HEK293 (cell line): Measurements from ENCODE around the gene PDE9A.
"Not testable (repeated sequence)": the region's sequence is repeated elsewhere in the genome, so short reads cannot be mapped to it uniquely, and the experiment has no call there.

Experiments used
- CTCF ChIA-PET: fragments of 350-600 bp; formaldehyde crosslinking; extraction: SDS; loops from one replicate; lab custom pipeline; 2021; ENCODE audit warnings: antibody characterized with exemption; lab: Yijun Ruan, JAX
- POLR2A ChIA-PET: fragments of 300-600 bp; formaldehyde crosslinking; extraction: SDS; loops from one replicate; lab custom pipeline; 2020; ENCODE audit warnings: antibody characterized with exemption, inconsistent platforms; lab: Yijun Ruan, JAX
- H3K27ac ChIP-seq: fragments of 200-500 bp; sonication (Bioruptor generic); 2 replicates; pipeline ENCODE4 v1.5.1; 2014; ENCODE audit warnings: low read depth, low read length, control low read depth, inconsistent platforms; ENCODE audit errors: extremely low read depth
- H3K36me3 ChIP-seq, 2 experiments: fragments of 200-500 bp in 1 of 2; sonication (Bioruptor generic) in 1 of 2; 1 replicate in 1 of 2; 2 replicates in 1 of 2; pipeline ENCODE4 v1.5.1; 2014 to 2017; ENCODE audit warnings: inconsistent platforms in 2 of 2, low read length in 2 of 2; ENCODE audit not compliant: control insufficient read depth in 2 of 2, insufficient read depth in 1 of 2
- H3K4me1 ChIP-seq: fragments of 200-500 bp; sonication (Bioruptor generic); 2 replicates; pipeline ENCODE4 v1.5.1; 2014; ENCODE audit warnings: mild to moderate bottlenecking, low read length, inconsistent platforms; ENCODE audit not compliant: control insufficient read depth, insufficient read depth
- H3K4me3 ChIP-seq: 2 replicates; pipeline ENCODE4 v1.5.1; 2011; ENCODE audit warnings: low read depth, mild to moderate bottlenecking, control low read depth, low read length, moderate library complexity
- H3K9me3 ChIP-seq: fragments of 200-500 bp; sonication (Bioruptor generic); 2 replicates; pipeline ENCODE4 v1.5.1; 2014; ENCODE audit warnings: low read depth, low read length, inconsistent platforms; ENCODE audit not compliant: control insufficient read depth, insufficient read depth
- KLF1 ChIP-seq: fragments of 450-650 bp; formaldehyde crosslinking; IDR thresholded peaks from 2 replicates; pipeline ENCODE4 v1.5.1; 2016; ENCODE audit warnings: missing biosample characterization, missing genetic modification characterization
- KLF10 ChIP-seq: fragments of 450-650 bp; IDR thresholded peaks from 2 replicates; pipeline ENCODE4 v1.5.1; 2018; ENCODE audit warnings: missing biosample characterization, mild to moderate bottlenecking, missing genetic modification characterization
- OSR2 ChIP-seq: fragments of 450-650 bp; formaldehyde crosslinking; IDR thresholded peaks from 2 replicates; pipeline ENCODE4 v1.5.1; 2016; ENCODE audit warnings: missing biosample characterization, missing genetic modification characterization
- WT1 ChIP-seq: fragments of 450-650 bp; formaldehyde crosslinking; IDR thresholded peaks from 2 replicates; pipeline ENCODE4 v1.5.1; 2016; ENCODE audit warnings: missing biosample characterization, missing genetic modification characterization
- ZEB2 ChIP-seq: fragments of 450-650 bp; formaldehyde crosslinking; IDR thresholded peaks from 2 replicates; pipeline ENCODE4 v1.5.1; 2016; ENCODE audit warnings: missing biosample characterization, missing genetic modification characterization
- ZNF155 ChIP-seq: fragments of 450-650 bp; formaldehyde crosslinking; IDR thresholded peaks from 2 replicates; pipeline ENCODE4 v1.5.1; 2016; ENCODE audit warnings: missing biosample characterization, missing genetic modification characterization
- ZNF211 ChIP-seq: fragments of 450-650 bp; formaldehyde crosslinking; IDR thresholded peaks from 2 replicates; pipeline ENCODE4 v1.5.1; 2016; ENCODE audit warnings: low read depth, missing biosample characterization, missing genetic modification characterization
- ZNF239 ChIP-seq: fragments of 450-650 bp; formaldehyde crosslinking; IDR thresholded peaks from 2 replicates; pipeline ENCODE4 v1.5.1; 2016; ENCODE audit warnings: missing biosample characterization, missing genetic modification characterization
- ZNF335 ChIP-seq: fragments of 450-650 bp; formaldehyde crosslinking; conservative IDR thresholded peaks from 2 replicates; pipeline ENCODE4 v1.5.1; 2016; ENCODE audit warnings: missing biosample characterization, missing genetic modification characterization
- ZNF426 ChIP-seq: fragments of 450-650 bp; formaldehyde crosslinking; IDR thresholded peaks from 2 replicates; pipeline ENCODE4 v1.5.1; 2017; ENCODE audit warnings: missing biosample characterization, missing genetic modification characterization, mild to moderate bottlenecking, inconsistent platforms, moderate library complexity
- ZNF501 ChIP-seq: fragments of 450-650 bp; formaldehyde crosslinking; IDR thresholded peaks from 2 replicates; pipeline ENCODE4 v1.5.1; 2016; ENCODE audit warnings: missing biosample characterization, missing genetic modification characterization
- ZNF555 ChIP-seq: fragments of 450-650 bp; formaldehyde crosslinking; conservative IDR thresholded peaks from 2 replicates; pipeline ENCODE4 v1.5.1; 2017; ENCODE audit warnings: missing biosample characterization, mild to moderate bottlenecking, missing genetic modification characterization, inconsistent platforms
- ZNF561 ChIP-seq: fragments of 450-650 bp; IDR thresholded peaks from 2 replicates; pipeline ENCODE4 v1.5.1; 2018; ENCODE audit warnings: missing biosample characterization, missing genetic modification characterization, borderline replicate concordance
- ZNF600 ChIP-seq: fragments of 450-650 bp; formaldehyde crosslinking; IDR thresholded peaks from 2 replicates; pipeline ENCODE4 v1.5.1; 2016; ENCODE audit warnings: missing biosample characterization, missing genetic modification characterization
- ZNF610 ChIP-seq: fragments of 450-650 bp; formaldehyde crosslinking; IDR thresholded peaks from 2 replicates; pipeline ENCODE4 v1.5.1; 2016; ENCODE audit warnings: missing biosample characterization, missing genetic modification characterization, borderline replicate concordance
- ZNF629 ChIP-seq: fragments of 450-650 bp; formaldehyde crosslinking; IDR thresholded peaks from 2 replicates; pipeline ENCODE4 v1.5.1; 2017; ENCODE audit warnings: missing biosample characterization, missing genetic modification characterization
- ZNF76 ChIP-seq: fragments of 450-650 bp; formaldehyde crosslinking; IDR thresholded peaks from 2 replicates; pipeline ENCODE4; 2016; ENCODE audit warnings: low read depth, missing biosample characterization, missing genetic modification characterization, borderline replicate concordance
- ZSCAN30 ChIP-seq: fragments of 450-650 bp; IDR thresholded peaks from 2 replicates; pipeline ENCODE4 v1.5.1; 2018; ENCODE audit warnings: missing biosample characterization, mild to moderate bottlenecking, missing genetic modification characterization, moderate library complexity
- ZXDB ChIP-seq: fragments of 450-650 bp; formaldehyde crosslinking; IDR thresholded peaks from 2 replicates; pipeline ENCODE4 v1.5.1; 2016; ENCODE audit warnings: missing biosample characterization, missing genetic modification characterization
- TF ChIP-seq, protein P1 (sequence below): fragments of 450-650 bp; formaldehyde crosslinking; IDR thresholded peaks from 2 replicates; pipeline ENCODE4 v1.5.1; 2016; ENCODE audit warnings: missing biosample characterization, missing genetic modification characterization
- TF ChIP-seq, protein P2 (sequence below): fragments of 450-650 bp; formaldehyde crosslinking; IDR thresholded peaks from 2 replicates; pipeline ENCODE4 v1.5.1; 2016; ENCODE audit warnings: missing biosample characterization, missing genetic modification characterization

Gene PDE9A

DNA sequence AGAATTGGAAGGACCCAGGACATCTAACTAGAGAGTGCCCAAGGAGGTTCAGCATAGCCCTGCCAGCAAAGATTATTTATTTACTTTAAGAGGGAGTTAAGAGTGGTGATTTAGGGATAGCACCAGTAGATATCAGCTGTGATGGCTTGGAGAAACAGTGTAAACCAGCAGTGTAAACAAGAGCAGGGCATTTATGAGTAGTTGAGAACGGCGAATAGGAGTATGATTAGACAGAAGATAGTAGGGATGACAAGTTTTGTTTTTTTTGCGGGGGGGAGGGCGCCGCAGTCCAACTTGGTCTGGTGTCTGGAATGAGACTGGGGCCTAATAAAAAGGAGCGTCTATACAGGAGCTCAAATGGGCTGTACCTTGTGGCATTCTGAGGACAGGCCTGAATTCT is 148.2 kb downstream of the PDE9A start:
- not testable (repeated sequence) for H3K36me3 ChIP-seq, H3K9me3 ChIP-seq, H3K4me1 ChIP-seq, H3K4me3 ChIP-seq, H3K27ac ChIP-seq
- 0 out of 2 replicates have a peak, but pooled peaks have one; percentile 3 for TF ChIP-seq ZNF426 (tag by site-specific recombination)
- TF ChIP-seq ZNF610, result peak; percentile 77; the same call in 1 of the 2 replicates
- peak; percentile 55 for TF ChIP-seq KLF1 (tag by site-specific recombination)
- TF ChIP-seq OSR2, result peak; percentile 84
- peak; percentile 2; the same call in 1 of the 2 replicates for TF ChIP-seq ZNF555 (tag by site-specific recombination)
- TF ChIP-seq, protein P1, sequence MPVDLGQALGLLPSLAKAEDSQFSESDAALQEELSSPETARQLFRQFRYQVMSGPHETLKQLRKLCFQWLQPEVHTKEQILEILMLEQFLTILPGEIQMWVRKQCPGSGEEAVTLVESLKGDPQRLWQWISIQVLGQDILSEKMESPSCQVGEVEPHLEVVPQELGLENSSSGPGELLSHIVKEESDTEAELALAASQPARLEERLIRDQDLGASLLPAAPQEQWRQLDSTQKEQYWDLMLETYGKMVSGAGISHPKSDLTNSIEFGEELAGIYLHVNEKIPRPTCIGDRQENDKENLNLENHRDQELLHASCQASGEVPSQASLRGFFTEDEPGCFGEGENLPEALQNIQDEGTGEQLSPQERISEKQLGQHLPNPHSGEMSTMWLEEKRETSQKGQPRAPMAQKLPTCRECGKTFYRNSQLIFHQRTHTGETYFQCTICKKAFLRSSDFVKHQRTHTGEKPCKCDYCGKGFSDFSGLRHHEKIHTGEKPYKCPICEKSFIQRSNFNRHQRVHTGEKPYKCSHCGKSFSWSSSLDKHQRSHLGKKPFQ (tag by site-specific recombination), result peak; percentile 83; the same call in 1 of the 2 replicates
- 0 out of 2 replicates have a peak, but pooled peaks have one; percentile 20 for TF ChIP-seq ZNF600 (tag by site-specific recombination)
- peak; percentile 72 for TF ChIP-seq ZNF335 (tag by site-specific recombination)
- peak; percentile 97 for TF ChIP-seq WT1 (tag by site-specific recombination)
- 0 out of 2 replicates have a peak, but pooled peaks have one; percentile 34 for TF ChIP-seq ZNF629
- TF ChIP-seq ZXDB (tag by site-specific recombination), result peak; percentile 67; the same call in 1 of the 2 replicates
- peak; percentile 70; the same call in 1 of the 2 replicates for TF ChIP-seq ZNF561
- 0 out of 2 replicates have a peak, but pooled peaks have one; percentile 22 for TF ChIP-seq ZNF239
- TF ChIP-seq ZEB2, result peak; percentile 65; the same call in 1 of the 2 replicates
- CTCF ChIA-PET, result interaction anchor here (0.6 kb wide), 2 partner anchors 28 to 68 kb away, joined by 3 to 5 read pairs; no protein-coding TSS in a partner anchor
- POLR2A ChIA-PET, result interaction anchor here (0.9 kb wide), 1 partner anchor 21 kb away, joined by 4 read pairs; no protein-coding TSS in a partner anchor

DNA sequence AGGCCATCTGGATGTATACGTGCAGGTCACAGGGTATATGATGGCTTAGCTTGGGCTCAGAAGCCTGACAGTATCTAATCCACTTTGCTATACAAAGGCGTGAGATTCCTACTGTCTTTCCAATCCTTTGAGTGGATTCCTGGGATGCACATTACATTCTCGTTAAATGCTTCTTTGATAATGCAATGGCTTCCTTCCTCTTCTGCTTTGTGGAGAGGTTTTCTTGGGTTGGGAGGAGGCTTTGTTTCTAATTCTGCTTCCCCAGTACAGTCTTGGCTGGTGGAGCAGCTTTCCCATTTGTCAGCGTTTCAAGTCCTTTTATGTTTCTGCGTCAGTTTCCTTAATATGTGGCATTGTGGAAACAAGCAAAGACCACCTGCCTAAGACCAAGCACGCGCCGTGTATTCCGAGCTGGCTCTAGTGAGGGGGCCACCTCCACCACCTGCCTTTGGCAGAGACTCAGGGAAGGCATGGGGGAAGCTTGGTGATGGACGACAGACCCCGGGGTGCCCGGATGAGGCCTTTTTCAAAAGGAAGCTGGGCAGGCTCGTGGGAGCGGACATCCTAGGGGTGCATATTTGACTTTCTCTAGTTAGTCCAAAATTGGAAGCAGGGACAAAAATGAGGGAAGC is 153.2 kb downstream of the PDE9A start:
- no peak for TF ChIP-seq KLF10 (tag by site-specific recombination)
- no peak for TF ChIP-seq ZSCAN30
- no peak for TF ChIP-seq ZNF76 (tag by site-specific recombination)
- TF ChIP-seq ZNF155, result no peak
- no peak for TF ChIP-seq ZNF501 (tag by site-specific recombination)
- no peak for TF ChIP-seq ZNF211 (tag by site-specific recombination)
- TF ChIP-seq, protein P2, sequence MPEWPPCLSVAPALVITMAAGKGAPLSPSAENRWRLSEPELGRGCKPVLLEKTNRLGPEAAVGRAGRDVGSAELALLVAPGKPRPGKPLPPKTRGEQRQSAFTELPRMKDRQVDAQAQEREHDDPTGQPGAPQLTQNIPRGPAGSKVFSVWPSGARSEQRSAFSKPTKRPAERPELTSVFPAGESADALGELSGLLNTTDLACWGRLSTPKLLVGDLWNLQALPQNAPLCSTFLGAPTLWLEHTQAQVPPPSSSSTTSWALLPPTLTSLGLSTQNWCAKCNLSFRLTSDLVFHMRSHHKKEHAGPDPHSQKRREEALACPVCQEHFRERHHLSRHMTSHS, result no peak
- POLR2A ChIA-PET, result no interaction called here

DNA sequence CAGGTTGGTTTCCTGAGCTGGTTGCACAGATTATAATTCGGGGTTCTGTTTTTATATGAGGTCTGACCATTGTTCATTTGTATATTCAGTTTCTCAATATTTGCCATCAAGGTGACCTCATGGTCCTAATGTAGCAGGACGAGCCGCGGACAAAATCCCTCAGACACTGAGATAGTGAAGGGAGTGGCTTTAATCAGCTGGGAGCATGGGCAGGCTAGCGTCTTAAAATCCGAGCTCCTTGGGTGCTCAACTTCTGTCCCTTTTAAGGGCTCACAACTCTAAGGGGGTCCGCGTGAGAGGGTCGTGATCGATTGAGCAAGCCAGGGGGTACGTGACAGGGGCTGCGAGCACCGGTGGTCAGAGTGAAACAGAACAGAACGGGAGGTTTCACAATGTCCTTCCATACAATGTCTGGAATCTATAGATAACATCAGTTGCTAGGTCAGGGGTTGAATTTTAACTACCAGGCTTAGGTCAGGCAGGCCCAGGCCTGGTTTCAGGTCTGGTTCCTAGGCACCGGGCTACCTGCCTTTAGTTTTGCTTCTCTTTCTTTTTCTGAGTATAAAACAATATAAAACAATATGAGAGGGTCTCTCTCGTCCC is 154.0 kb downstream of the PDE9A start:
- H3K36me3 ChIP-seq, H3K9me3 ChIP-seq, H3K4me1 ChIP-seq, H3K4me3 ChIP-seq, H3K27ac ChIP-seq, POLR2A ChIA-PET: not testable (repeated sequence)
- CTCF ChIA-PET, result interaction anchor here (0.5 to 0.9 kb wide), 2 partner anchors 11 to 16 kb away, joined by 4 read pairs; no protein-coding TSS in a partner anchor

More for the DNA sequence above, 153.2 kb downstream of the PDE9A start:
- Histone ChIP-seq H3K4me1 (peaks cover 7% of the 10 kb centered on the region; the same call in 1 of the 2 replicates), H3K27ac (no peak overlapping the region), H3K9me3 (no peaks in the 10 kb centered on the region), H3K4me3 (no peak overlapping the region), H3K36me3 (no peaks in the 10 kb centered on the region)
- CTCF ChIA-PET, result interaction anchor here (0.5 to 0.9 kb wide), 2 partner anchors 11 to 15 kb away, joined by 4 read pairs; no protein-coding TSS in a partner anchor
